ENCODE results near the gene EHBP1L1. TPM values are rescaled to one million over a fixed set of nuclear protein-coding genes. Genes with fewer than 3 reads are reported as not detected.

EHBP1L1 gene
- total RNA-seq, 6 donors from 2014 or later: 70.4 to 220 (median 133) TPM

DNA sequence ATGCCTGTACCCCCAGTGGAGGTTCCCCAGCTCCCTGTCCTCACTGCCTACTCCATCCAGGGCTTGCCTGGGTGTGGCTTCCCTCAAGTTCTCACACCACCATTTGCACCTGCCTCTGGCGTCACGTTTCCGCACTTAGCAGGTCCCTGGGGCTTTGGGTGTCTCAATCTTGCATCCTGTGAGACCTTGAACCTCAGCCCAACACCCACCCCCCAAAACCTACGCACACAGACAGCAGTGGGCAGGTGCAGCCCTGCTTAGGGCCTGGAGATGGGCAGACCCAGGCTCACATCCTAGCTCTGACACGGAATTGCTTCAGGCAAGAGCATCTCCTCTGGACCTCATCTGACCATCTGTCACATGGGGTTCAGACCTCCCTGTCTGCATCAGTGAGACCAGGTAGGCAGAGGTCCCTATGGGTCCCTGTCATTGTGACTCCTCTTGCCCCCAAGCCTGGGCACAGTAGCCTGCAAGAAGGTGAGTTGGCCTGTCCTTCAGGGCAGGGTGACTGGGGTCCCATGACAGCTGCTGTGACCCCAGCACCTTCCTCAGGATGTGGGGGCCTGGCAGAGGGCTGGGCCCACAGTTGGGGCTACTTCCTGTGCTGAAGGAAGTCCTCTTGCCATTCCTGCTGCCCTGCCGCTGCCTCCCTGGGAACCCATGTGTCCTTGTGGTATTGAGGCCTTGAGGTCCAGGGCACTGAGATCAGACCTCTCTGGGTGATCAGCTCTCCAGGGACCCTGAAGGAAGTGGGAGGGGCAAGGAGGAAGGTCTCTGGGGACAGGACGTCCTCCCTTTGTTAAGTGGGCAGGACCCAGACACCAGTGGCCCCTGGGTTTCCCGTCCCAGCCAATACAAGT is 64.0 kb downstream of the EHBP1L1 start:
- Histone ChIP-seq H3K27me3 (no peaks in the 10 kb centered on the region), H3K4me3 (peak overlapping the region in 3 of 4 donors; percentile 47 to 76 (median 71)), H3K9me3 (no peaks in the 10 kb centered on the region), H3K27ac (peak overlapping the region; percentile 89 to 99 (median 96)), H3K4me1 (peaks cover 53 to 76% (median 67%) of the 10 kb centered on the region in 4 donors), H3K36me3 (peaks cover 11 to 57% (median 36%) of the 10 kb centered on the region in 4 donors)
- DNase-seq (peak in 1 of 2 donors; percentile 72), ATAC-seq (ENCODE audit: low FRiP score in 2 of 2) (peak in 1 of 2 donors; percentile 1)
- WGBS, 2 donors: 42 to 52% methylated on average over 5 to 6 of the region's 8 CpGs
- peak; percentile 66 to 81 for TF ChIP-seq POLR2AphosphoS5 (IDR thresholded peaks at IDR 0.05)
- peak in 1 of 4 donors; percentile 27 for TF ChIP-seq POLR2A (IDR thresholded peaks at IDR 0.05)
- TF ChIP-seq, protein P1, sequence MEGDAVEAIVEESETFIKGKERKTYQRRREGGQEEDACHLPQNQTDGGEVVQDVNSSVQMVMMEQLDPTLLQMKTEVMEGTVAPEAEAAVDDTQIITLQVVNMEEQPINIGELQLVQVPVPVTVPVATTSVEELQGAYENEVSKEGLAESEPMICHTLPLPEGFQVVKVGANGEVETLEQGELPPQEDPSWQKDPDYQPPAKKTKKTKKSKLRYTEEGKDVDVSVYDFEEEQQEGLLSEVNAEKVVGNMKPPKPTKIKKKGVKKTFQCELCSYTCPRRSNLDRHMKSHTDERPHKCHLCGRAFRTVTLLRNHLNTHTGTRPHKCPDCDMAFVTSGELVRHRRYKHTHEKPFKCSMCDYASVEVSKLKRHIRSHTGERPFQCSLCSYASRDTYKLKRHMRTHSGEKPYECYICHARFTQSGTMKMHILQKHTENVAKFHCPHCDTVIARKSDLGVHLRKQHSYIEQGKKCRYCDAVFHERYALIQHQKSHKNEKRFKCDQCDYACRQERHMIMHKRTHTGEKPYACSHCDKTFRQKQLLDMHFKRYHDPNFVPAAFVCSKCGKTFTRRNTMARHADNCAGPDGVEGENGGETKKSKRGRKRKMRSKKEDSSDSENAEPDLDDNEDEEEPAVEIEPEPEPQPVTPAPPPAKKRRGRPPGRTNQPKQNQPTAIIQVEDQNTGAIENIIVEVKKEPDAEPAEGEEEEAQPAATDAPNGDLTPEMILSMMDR (IDR thresholded peaks at IDR 0.05): no peak
- TF ChIP-seq EP300 (IDR thresholded peaks at IDR 0.05): peak in 2 of 4 donors; percentile 64 to 73

DNA sequence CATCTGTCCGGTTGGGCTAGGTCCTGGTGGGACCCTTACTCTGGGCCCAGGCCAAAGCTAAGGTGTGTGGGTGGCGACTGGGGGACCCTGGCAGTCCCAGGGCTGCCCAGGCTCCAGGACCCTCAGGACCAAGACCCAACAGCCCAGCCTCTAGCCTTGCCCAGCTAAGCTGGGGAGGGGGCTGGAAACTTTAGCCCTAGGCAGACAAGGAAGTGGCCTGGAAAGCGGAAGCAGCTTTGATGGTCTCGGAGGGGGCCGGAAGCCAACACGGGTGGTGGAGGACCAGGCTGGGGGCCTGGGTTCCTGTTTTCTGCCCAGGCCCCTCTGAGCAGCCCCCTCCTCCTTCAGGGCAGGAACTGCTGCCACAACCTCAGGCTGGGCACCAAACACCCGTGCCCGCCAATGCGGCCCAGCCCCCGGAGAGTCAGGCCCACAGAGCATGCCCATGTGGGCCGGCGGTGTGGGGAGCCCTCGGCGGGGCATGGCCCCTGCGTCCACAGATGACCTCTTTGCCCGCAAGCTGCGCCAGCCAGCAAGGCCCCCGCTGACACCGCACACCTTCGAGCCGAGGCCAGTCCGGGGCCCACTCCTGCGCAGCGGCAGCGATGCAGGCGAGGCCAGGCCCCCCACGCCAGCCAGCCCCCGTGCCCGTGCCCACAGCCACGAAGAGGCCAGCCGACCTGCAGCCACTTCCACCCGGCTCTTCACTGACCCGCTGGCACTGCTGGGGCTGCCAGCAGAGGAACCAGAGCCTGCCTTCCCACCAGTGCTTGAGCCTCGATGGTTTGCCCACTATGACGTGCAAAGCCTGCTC is 64.8 kb downstream of the EHBP1L1 start:
- WGBS, 2 donors: 64 to 68% methylated on average over 10 to 20 of the region's 35 CpGs
- Histone ChIP-seq H3K9me3 (no peaks in the 10 kb centered on the region), H3K4me1 (peaks cover 53 to 82% (median 67%) of the 10 kb centered on the region in 4 donors), H3K27ac (peak overlapping the region; percentile 89 to 99 (median 96)), H3K27me3 (no peaks in the 10 kb centered on the region), H3K36me3 (peaks cover 5 to 57% (median 34%) of the 10 kb centered on the region in 4 donors), H3K4me3 (peak overlapping the region; percentile 31 to 71 (median 42))
- peak; percentile 80 to 88 for DNase-seq
- TF ChIP-seq POLR2AphosphoS5 (IDR thresholded peaks at IDR 0.05): no peak
- TF ChIP-seq POLR2A (IDR thresholded peaks at IDR 0.05): peak in 1 of 4 donors; percentile 30
- peak; percentile 16 to 39 for ATAC-seq (ENCODE audit: low FRiP score in 2 of 2)

DNA sequence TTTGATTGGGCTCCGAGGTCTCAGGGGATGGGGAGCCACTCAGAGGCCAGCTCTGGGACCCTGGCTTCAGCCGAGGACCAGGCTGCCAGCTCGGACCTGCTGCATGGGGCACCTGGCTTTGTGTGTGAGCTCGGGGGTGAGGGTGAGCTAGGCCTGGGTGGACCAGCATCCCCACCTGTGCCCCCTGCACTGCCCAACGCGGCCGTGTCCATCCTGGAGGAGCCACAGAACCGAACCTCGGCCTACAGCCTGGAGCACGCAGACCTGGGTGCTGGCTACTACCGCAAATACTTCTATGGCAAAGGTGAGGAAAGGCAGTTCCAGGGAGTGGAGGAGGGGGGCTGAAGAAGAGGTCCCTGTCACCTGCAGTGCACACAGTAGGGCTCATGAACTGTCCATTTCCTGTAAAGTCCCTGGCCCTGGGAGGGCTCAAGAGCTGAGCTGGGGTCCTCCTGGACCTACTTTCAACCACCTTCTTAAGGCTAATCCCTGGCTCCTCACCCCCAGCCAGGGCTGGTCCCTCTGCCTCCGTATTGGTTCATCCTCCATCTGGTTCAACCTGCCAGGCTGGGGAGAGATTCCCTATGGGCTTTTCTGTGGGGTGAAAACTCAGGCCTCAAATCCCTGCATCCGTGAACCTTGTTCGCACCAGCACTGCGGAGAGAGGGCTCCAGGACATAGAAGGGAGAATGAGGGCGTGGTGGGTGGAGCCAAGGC is 65.6 kb downstream of the EHBP1L1 start:
- Histone ChIP-seq H3K27ac (peak overlapping the region; percentile 89 to 99 (median 96)), H3K4me1 (peaks cover 53 to 85% (median 67%) of the 10 kb centered on the region in 4 donors), H3K36me3 (peaks cover 4 to 57% (median 33%) of the 10 kb centered on the region in 4 donors), H3K4me3 (peak overlapping the region; percentile 31 to 71 (median 42)), H3K9me3 (no peaks in the 10 kb centered on the region), H3K27me3 (no peaks in the 10 kb centered on the region)
- TF ChIP-seq EP300 (IDR thresholded peaks at IDR 0.05) (no peak), POLR2A (IDR thresholded peaks at IDR 0.05) (no peak), POLR2AphosphoS5 (IDR thresholded peaks at IDR 0.05) (no peak)
- TF ChIP-seq, protein P1 (IDR thresholded peaks at IDR 0.05): no peak
- DNase-seq: peak in 1 of 2 donors; percentile 50
- 58 to 69% methylated on average over 7 to 9 of the region's 16 CpGs for WGBS, 2 donors
- no peak for ATAC-seq (ENCODE audit: low FRiP score in 2 of 2)

Small RNAs within 50 kb of the gene (small RNA-seq; reads per million reads assigned to genes)
- gene AP001362.1 (0 reads per million in 4 donors), gene MIR4690 (0 to 0.11 (median 0.03) reads per million in 4 donors)

Other genes starting within 250 kb of the EHBP1L1 start
- 10 to 100 TPM; 32.1 to 68.1 (median 54.7) TPM for gene DPF2, start 242.2 kb upstream of the EHBP1L1 start, total RNA-seq
- under 1 TPM in 4 of 6 donors, not detected in 2; 0.15 to 0.51 (median 0.35) TPM for gene TIGD3, start 221.3 kb upstream of the EHBP1L1 start, total RNA-seq
- gene SLC25A45, start 193.4 kb upstream of the EHBP1L1 start, total RNA-seq: 10 to 100 TPM in 4 of 6 donors, 1 to 10 TPM in 2; 5.5 to 40.8 (median 19.4) TPM
- 10 to 100 TPM; 31.4 to 77.5 (median 45.8) TPM for gene FRMD8, start 189.4 kb upstream of the EHBP1L1 start, total RNA-seq
- gene NEAT1, start 153.3 kb upstream of the EHBP1L1 start, total RNA-seq: 1,000 to 10,000 TPM in 3 of 6 donors, 100 to 1,000 TPM in 3; 245 to 3,084 (median 1,019) TPM
- gene MALAT1, start 77.0 kb upstream of the EHBP1L1 start, total RNA-seq: over 10,000 TPM in 5 of 6 donors, 1,000 to 10,000 TPM in 1; 9,697 to 52,390 (median 19,698) TPM
- 100 to 1,000 TPM in 1 of 6 donors, 10 to 100 TPM in 5; 64.0 to 120 (median 88.8) TPM for gene SCYL1, start 51.0 kb upstream of the EHBP1L1 start, total RNA-seq
- gene LTBP3, start 17.7 kb upstream of the EHBP1L1 start, total RNA-seq: 100 to 1,000 TPM in 5 of 6 donors, 10 to 100 TPM in 1; 99.9 to 479 (median 131) TPM
- 10 to 100 TPM; 22.6 to 60.7 (median 39.7) TPM for gene ZNRD2, start 5.6 kb upstream of the EHBP1L1 start, total RNA-seq
- 10 to 100 TPM; 27.9 to 65.8 (median 45.3) TPM for gene FAM89B, start 3.5 kb upstream of the EHBP1L1 start, total RNA-seq
- gene KCNK7, start 19.7 kb downstream of the EHBP1L1 start, total RNA-seq: 1 to 10 TPM in 4 of 6 donors, under 1 TPM in 1, not detected in 1; 0.59 to 3.7 (median 1.7) TPM
- 100 to 1,000 TPM in 4 of 6 donors, 10 to 100 TPM in 2; 52.1 to 132 (median 107) TPM for gene MAP3K11, start 38.2 kb downstream of the EHBP1L1 start, total RNA-seq
- 10 to 100 TPM; 26.7 to 63.9 (median 43.9) TPM for gene PCNX3, start 39.7 kb downstream of the EHBP1L1 start, total RNA-seq
- 100 to 1,000 TPM in 1 of 6 donors, 10 to 100 TPM in 5; 42.7 to 137 (median 74.9) TPM for gene SIPA1, start 62.0 kb downstream of the EHBP1L1 start, total RNA-seq
- gene RELA, start 86.9 kb downstream of the EHBP1L1 start, total RNA-seq: 10 to 100 TPM; 42.9 to 86.8 (median 58.7) TPM
- 100 to 1,000 TPM in 1 of 6 donors, 10 to 100 TPM in 5; 44.0 to 102 (median 88.4) TPM for gene KAT5, start 136.2 kb downstream of the EHBP1L1 start, total RNA-seq
- 10 to 100 TPM; 35.0 to 81.7 (median 49.1) TPM for gene RNASEH2C, start 144.7 kb downstream of the EHBP1L1 start, total RNA-seq
- 10 to 100 TPM; 24.8 to 66.0 (median 46.8) TPM for gene AP5B1, start 204.9 kb downstream of the EHBP1L1 start, total RNA-seq
- 1 to 10 TPM in 2 of 6 donors, under 1 TPM in 4; under 0.01 to 2.2 (median 0.77) TPM for gene OVOL1, start 211.0 kb downstream of the EHBP1L1 start, total RNA-seq